ENCODE results near the gene MAML1. TPM values are rescaled to one million over a fixed set of nuclear protein-coding genes. Genes with fewer than 3 reads are reported as not detected.
"Not testable (repeated sequence)": the region's sequence is repeated elsewhere in the genome, so short reads cannot be mapped to it uniquely, and the experiment has no call there.

MAML1 gene, protein sequence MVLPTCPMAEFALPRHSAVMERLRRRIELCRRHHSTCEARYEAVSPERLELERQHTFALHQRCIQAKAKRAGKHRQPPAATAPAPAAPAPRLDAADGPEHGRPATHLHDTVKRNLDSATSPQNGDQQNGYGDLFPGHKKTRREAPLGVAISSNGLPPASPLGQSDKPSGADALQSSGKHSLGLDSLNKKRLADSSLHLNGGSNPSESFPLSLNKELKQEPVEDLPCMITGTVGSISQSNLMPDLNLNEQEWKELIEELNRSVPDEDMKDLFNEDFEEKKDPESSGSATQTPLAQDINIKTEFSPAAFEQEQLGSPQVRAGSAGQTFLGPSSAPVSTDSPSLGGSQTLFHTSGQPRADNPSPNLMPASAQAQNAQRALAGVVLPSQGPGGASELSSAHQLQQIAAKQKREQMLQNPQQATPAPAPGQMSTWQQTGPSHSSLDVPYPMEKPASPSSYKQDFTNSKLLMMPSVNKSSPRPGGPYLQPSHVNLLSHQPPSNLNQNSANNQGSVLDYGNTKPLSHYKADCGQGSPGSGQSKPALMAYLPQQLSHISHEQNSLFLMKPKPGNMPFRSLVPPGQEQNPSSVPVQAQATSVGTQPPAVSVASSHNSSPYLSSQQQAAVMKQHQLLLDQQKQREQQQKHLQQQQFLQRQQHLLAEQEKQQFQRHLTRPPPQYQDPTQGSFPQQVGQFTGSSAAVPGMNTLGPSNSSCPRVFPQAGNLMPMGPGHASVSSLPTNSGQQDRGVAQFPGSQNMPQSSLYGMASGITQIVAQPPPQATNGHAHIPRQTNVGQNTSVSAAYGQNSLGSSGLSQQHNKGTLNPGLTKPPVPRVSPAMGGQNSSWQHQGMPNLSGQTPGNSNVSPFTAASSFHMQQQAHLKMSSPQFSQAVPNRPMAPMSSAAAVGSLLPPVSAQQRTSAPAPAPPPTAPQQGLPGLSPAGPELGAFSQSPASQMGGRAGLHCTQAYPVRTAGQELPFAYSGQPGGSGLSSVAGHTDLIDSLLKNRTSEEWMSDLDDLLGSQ
- 29.1 and 30.7 TPM in 2 replicates for total RNA-seq (ENCODE audit: low replicate concordance)

DNA sequence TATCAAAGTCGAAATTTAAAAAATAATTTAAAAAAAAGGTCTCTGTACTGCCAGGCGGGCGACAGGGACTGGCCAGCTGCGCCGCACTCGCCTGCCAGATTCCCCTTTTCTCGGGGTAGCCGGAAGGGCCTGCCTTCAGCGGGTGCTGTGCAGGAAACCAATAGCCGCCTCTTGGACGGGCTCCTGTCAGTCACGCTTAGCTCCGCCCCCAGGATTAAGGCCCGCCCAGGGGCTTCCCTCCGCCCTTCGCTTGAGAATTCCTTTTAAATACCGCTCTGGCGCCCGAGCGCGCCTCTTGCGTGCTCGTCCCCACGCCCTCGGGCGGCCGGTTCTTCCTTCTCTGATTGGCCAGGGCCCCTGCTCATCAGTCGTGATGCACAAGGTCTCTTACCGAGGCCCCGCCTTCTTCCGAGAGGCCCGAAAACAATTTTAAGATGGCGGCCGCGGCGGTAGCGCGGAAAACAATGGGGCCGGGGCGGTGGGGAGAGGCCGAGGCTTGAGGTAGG, at the start of gene MAML1:
Gene MAML1 (plus strand): TSS at position 411 of the 506 bp plus-strand sequence. CDS start 291 bp downstream, outside the sequence.
- H3K4me1 Mint-ChIP-seq, result peaks cover 22% of the 10 kb centered on the region
- peaks cover 8% of the 10 kb centered on the region for H3K27me3 Mint-ChIP-seq (ENCODE audit: insufficient read depth, low read depth)
- Histone ChIP-seq H3K4me2 (peak within 1 kb of the TSS; percentile 87), H3F3A (ENCODE audit: low read depth) (peaks cover 52% of the 10 kb centered on the region), H3K4me1 (peaks cover 7% of the 10 kb centered on the region), H3K9me3 (ENCODE audit: low read depth) (no peaks in the 10 kb centered on the region), H3K4me3 (peak within 1 kb of the TSS; percentile 88), H3K27me3 (no peaks in the 10 kb centered on the region), H3K27ac (peak within 1 kb of the TSS; percentile 94), H3K9ac (peak within 1 kb of the TSS; percentile 93), H4K20me1 (ENCODE audit: low read depth) (peaks cover 49% of the 10 kb centered on the region), H3K79me2 (ENCODE audit: low read depth) (peaks cover 48% of the 10 kb centered on the region), H2AFZ (replicated peaks) (peak within 1 kb of the TSS; percentile 82), H3K36me3 (peaks cover 27% of the 10 kb centered on the region)
- peak; percentile 100 for DNase-seq (ENCODE audit: low spot score)
- peaks cover 19% of the 10 kb centered on the region for H3K36me3 Mint-ChIP-seq
- H3K9me3 Mint-ChIP-seq, result no peaks in the 10 kb centered on the region
- peak within 1 kb of the TSS; percentile 93 for H3K27ac Mint-ChIP-seq
- peak within 1 kb of the TSS; percentile 99 for H3K4me3 Mint-ChIP-seq
- TF ChIP-seq, protein P1, sequence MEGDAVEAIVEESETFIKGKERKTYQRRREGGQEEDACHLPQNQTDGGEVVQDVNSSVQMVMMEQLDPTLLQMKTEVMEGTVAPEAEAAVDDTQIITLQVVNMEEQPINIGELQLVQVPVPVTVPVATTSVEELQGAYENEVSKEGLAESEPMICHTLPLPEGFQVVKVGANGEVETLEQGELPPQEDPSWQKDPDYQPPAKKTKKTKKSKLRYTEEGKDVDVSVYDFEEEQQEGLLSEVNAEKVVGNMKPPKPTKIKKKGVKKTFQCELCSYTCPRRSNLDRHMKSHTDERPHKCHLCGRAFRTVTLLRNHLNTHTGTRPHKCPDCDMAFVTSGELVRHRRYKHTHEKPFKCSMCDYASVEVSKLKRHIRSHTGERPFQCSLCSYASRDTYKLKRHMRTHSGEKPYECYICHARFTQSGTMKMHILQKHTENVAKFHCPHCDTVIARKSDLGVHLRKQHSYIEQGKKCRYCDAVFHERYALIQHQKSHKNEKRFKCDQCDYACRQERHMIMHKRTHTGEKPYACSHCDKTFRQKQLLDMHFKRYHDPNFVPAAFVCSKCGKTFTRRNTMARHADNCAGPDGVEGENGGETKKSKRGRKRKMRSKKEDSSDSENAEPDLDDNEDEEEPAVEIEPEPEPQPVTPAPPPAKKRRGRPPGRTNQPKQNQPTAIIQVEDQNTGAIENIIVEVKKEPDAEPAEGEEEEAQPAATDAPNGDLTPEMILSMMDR (IDR thresholded peaks at IDR 0.05), result no peak
- TF ChIP-seq EZH2phosphoT487 (IDR thresholded peaks at IDR 0.05) (no peak), EZH2 (IDR thresholded peaks at IDR 0.05) (no peak)

- not testable (repeated sequence) for DNase-seq (ENCODE audit: low spot score); H3K27me3 ChIP-seq; H3K9ac ChIP-seq; H3K4me1 ChIP-seq; H3K4me3 ChIP-seq; H3K4me2 ChIP-seq; H3K79me2 ChIP-seq (ENCODE audit: low read depth); H3K27me3 Mint-ChIP-seq (ENCODE audit: insufficient read depth, low read depth); H4K20me1 ChIP-seq (ENCODE audit: low read depth); H3K27ac Mint-ChIP-seq; H3K4me3 Mint-ChIP-seq; H3K36me3 Mint-ChIP-seq; H3K4me1 Mint-ChIP-seq; H3F3A ChIP-seq (ENCODE audit: low read depth); H3K36me3 ChIP-seq; H3K9me3 ChIP-seq (ENCODE audit: low read depth); H3K9me3 Mint-ChIP-seq; H2AFZ ChIP-seq (replicated peaks); H3K27ac ChIP-seq
Measured at GRCh38 chr5:179689212-179689611, 43.4 kb upstream of the MAML1 start.

GRCh38 chr5:179694561-179694960, 38.1 kb upstream of the MAML1 start:
- H3K27ac Mint-ChIP-seq, result no peak overlapping the region

More at GRCh38 chr5:179694561-179694960, 38.1 kb upstream of the MAML1 start:
- no peak overlapping the region for H3K27ac ChIP-seq
- H2AFZ ChIP-seq (replicated peaks), result no peak overlapping the region
- H3K36me3 ChIP-seq, result no peaks in the 10 kb centered on the region
- peaks cover 14% of the 10 kb centered on the region for H3K4me1 Mint-ChIP-seq
- DNase-seq (ENCODE audit: low spot score), result no peak
- no peak overlapping the region for H3K9ac ChIP-seq
- H3K9me3 ChIP-seq (ENCODE audit: low read depth), result no peaks in the 10 kb centered on the region
- no peaks in the 10 kb centered on the region for H3K4me1 ChIP-seq
- H3F3A ChIP-seq (ENCODE audit: low read depth), result peaks cover 13% of the 10 kb centered on the region
- H3K36me3 Mint-ChIP-seq, result peaks cover 3% of the 10 kb centered on the region
- no peak overlapping the region for H3K4me3 ChIP-seq
- H3K27me3 ChIP-seq, result no peaks in the 10 kb centered on the region
- no peak overlapping the region for H3K4me3 Mint-ChIP-seq
- peaks cover 4% of the 10 kb centered on the region for H4K20me1 ChIP-seq (ENCODE audit: low read depth)
- peaks cover 6% of the 10 kb centered on the region for H3K27me3 Mint-ChIP-seq (ENCODE audit: insufficient read depth, low read depth)
- peaks cover 8% of the 10 kb centered on the region for H3K79me2 ChIP-seq (ENCODE audit: low read depth)
- no peak overlapping the region for H3K4me2 ChIP-seq
- no peaks in the 10 kb centered on the region for H3K9me3 Mint-ChIP-seq
- TF ChIP-seq EZH2 (IDR thresholded peaks at IDR 0.05) (no peak), EZH2phosphoT487 (IDR thresholded peaks at IDR 0.05) (no peak)
- TF ChIP-seq, protein P1 (IDR thresholded peaks at IDR 0.05), result no peak

All from neural progenitor cell (in vitro differentiated cells).